ENCODE data around the gene PHLPP1.

PHLPP1 gene

GRCh38 chr18:62744076-62744968 is 29.0 kb downstream of the PHLPP1 start:
- no peak for DNase-seq

- peak; percentile 38 for DNase-seq
These were observed 29.9 kb downstream of the PHLPP1 start for GRCh38 chr18:62745089-62745751.

GRCh38 chr18:62749389-62749788 is 34.0 kb downstream of the PHLPP1 start:
- no peak for DNase-seq

GRCh38 chr18:62751341-62751821 is 36.0 kb downstream of the PHLPP1 start:
- DNase-seq, result no peak

DNA sequence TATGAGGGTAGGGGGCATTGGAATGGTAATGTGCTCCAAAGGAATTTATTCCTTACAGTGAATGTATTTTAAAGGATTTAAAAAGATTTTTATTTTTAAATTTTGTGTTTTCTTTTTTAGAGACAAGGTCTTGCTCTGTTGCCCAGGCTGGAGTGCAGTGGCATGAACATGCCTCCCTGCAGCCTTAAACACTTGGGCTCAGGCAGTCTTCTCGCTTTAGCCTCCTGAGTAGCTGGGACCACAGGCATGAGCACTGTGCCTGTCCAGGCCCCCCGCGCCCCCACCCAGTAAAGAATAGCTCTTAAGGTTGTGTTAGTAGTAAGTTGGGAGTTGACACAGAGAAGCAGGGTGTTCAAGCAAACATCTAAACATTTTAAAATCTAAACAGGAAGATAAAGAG is 36.6 kb downstream of the PHLPP1 start:
- no peak for DNase-seq

- no peak for DNase-seq
These were observed 38.7 kb downstream of the PHLPP1 start for GRCh38 chr18:62754026-62754425.

GRCh38 chr18:62755454-62755853 is 40.1 kb downstream of the PHLPP1 start:
- no peak for DNase-seq

- no peak for DNase-seq
These were observed 40.6 kb downstream of the PHLPP1 start for GRCh38 chr18:62755946-62756345.

DNA sequence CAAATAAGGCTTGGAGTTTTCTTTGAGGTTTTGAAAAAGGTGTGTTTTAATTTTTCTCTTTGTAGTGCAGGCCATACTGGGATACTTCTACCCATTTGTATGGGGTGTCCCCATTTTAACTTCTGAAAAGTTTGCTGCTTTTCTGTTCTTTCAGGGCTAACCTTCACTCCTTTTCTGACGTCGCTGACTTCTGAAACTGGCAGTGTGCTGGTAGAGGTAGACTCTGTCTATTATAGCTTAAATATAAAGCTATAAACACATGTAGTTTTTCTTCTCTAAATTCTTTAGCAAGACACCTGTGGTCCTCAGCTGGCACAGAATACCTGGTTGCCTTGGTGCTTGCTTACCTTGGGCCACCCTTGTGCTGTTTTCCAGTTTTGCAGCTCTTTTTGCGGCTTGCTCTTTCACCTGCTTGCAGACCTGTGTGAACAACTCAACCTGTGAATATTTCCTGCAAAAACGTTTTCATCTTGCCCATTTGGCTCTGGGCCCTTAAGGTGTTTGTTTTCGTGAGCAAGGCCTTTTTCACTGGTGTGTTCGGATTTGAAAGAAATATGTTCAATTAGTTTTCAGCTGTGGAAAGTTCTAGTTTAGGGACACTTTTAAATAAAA is 42.2 kb downstream of the PHLPP1 start:
- no peak for DNase-seq

- DNase-seq, result no peak
These were observed 43.2 kb downstream of the PHLPP1 start for GRCh38 chr18:62758591-62758990.

DNA sequence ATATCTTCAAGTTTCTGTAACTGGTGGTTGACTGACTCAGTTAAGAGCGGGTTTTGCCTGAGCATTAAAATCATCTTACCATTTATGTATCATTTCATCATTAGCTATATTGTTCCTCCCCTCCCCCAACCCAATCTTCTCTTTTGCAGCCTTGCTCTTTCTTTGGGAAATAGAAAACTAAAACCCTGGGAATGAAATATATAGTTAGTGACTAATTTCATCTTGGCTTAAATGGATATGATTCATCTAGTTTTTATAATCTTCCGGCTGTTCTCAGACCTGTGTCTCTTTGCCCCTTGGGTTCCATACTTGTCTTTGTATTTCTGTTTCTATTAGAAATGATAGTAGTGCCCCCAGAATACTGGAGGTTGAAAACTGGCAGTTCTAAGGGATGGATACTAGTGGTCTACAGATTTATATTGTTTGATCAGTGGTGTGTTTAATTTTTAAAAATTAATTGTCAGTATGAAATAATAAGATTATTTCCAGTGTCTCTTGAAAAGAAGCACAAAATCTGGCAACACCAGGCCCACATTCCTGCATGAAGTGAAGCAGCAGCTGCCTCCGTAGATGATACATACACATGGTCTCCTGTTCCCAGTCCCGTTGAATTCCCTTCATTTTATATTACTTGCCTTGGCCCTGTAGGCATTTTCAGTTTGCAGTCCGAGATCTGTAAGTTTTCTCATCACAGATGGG is 44.5 kb downstream of the PHLPP1 start:
- DNase-seq, result no peak

GRCh38 chr18:62760403-62760734 is 45.0 kb downstream of the PHLPP1 start:
- DNase-seq, result no peak

- no peak for DNase-seq
These were observed 47.8 kb downstream of the PHLPP1 start for GRCh38 chr18:62763101-62763521.

DNA sequence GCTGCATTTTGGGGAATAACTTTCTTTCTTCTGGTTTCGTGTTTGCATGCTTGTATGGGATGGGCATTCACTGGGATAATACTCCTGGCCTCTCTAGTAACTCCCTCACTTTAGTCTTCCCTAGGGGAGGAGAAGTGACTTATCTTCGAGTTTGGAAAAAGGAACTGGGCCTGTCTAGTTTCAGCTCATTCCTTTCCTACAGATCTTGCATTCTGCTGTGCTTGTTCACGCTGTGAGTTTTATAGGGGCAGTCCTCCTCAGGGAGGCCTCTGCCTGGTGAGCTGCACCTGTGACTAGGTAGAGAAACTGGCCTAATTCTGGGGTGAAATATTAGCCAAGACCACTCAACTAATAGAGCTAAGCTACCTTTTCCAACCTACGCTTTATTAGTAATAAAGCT is 50.9 kb downstream of the PHLPP1 start:
- no peak for DNase-seq

GRCh38 chr18:62767321-62767720 is 52.0 kb downstream of the PHLPP1 start:
- no peak for DNase-seq

- no peak for DNase-seq
These were observed 52.7 kb downstream of the PHLPP1 start for GRCh38 chr18:62767836-62768557.

DNA sequence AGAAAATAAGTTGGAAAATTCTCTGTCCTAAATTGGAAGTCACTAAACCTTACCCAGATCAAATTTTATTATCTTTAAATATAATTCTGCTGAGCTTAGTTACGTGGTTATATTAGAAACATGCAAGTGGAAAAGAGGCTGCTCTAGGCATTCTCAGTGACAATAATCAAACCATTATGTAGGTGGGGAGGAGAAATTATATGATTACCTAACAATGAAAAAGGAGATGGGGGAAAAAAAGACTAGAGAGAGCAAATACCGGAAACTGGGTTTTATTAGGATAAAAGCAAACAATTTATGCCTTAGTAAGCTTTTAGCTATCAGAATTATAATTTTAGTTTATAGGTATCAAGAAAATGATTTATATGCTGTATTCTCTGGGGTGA is 53.2 kb downstream of the PHLPP1 start:
- DNase-seq, result no peak

DNA sequence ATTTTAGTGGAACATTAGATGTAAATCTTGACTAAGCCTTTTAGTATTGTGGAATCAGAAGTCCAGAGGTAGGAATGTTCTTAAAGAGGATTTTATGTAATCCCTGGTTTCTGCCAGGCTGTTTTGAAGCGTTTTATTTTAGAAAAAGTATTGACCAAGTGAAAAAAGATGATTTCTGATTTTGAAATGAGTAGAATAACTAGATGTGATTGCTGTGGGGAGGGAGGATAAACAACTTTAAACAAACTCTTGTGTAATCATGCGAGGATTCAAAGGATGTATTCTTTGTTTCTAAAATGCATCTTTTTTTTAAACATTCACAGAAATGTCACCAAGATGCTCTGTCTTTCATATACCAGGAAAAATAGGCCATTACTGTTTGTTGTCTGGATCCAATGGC is 53.9 kb downstream of the PHLPP1 start:
- DNase-seq, result no peak

DNA sequence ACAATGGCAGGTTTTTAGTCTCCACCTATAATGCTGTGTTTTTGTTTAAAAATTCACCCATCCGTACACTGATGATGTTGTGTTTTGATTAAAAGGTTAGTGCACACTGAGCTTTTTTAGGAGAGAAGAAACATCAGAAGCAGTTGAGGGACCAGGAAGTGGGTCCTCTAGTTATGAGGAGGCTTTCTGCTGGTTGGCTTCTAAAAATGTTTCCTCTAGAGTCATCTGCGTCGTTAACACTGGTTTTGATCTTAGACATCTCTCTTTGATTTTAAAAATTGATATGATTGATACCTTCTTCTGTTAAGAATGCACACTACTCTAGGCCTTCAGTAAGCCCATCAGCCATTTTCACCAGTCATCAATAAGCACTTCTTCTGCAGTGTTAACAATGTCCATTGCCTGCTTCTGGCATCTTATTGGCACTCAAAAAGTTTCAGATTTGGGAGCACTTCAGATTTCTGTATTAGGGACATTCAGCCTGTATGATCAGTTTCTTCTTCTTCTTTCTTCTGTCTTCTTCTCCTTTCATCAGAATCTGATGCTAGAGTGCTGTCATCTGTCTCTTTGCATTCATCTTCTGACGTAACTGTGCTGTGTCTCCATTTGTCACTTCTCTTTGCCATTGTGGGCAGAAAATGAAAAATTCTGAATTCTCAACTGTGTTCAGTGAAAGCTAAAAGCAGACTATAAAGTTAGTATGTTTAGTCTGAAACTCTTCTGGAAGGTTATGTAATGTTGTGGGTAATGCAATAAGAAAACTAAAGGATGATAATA is 56.3 kb downstream of the PHLPP1 start:
- DNase-seq, result no peak

- DNase-seq, result no peak
These were observed 57.7 kb downstream of the PHLPP1 start for GRCh38 chr18:62772860-62773584.

GRCh38 chr18:62773691-62774090 is 58.4 kb downstream of the PHLPP1 start:
- DNase-seq, result no peak
